Breast epithelium (tissue), 3 donors: ENCODE data around the gene PCDH1.

ENCODE experiments used
- POLR2AphosphoS5 ChIP-seq, 3 donors: sonication (generic); formaldehyde crosslinking; IDR thresholded peaks; one replicate each; pipeline ENCODE4 v1.6.1; 2017; ENCODE audit warnings: antibody characterized with exemption in 3 of 3
- TF ChIP-seq, protein P1 (sequence below), 3 donors: fragments of 450-650 bp; IDR thresholded peaks; one replicate each; pipeline ENCODE4 v1.5.1; 2016 to 2017; ENCODE audit warnings: antibody characterized with exemption in 3 of 3, mild to moderate bottlenecking in 3 of 3, moderate library complexity in 3 of 3

DNA sequence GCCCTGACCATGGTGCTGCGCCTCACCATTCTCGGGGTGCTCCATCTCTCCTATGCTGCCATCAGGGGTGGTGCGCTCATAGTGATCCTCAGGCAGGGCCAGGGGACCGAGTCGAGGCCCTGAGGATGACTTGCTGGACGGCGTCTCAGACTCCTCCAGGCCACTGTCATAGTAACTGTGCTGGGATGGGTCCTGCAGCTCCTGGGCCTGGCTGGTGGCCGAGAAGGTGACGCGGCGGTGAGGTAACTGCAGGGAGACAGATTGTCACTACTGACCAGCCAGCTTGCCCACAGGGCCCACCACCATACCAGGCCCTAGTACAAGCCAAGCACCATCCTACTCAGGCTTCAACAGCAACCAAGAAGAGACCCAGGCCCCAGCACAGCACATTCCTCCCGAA lies 21.0 kb downstream of the PCDH1 start:
- TF ChIP-seq, protein P1, sequence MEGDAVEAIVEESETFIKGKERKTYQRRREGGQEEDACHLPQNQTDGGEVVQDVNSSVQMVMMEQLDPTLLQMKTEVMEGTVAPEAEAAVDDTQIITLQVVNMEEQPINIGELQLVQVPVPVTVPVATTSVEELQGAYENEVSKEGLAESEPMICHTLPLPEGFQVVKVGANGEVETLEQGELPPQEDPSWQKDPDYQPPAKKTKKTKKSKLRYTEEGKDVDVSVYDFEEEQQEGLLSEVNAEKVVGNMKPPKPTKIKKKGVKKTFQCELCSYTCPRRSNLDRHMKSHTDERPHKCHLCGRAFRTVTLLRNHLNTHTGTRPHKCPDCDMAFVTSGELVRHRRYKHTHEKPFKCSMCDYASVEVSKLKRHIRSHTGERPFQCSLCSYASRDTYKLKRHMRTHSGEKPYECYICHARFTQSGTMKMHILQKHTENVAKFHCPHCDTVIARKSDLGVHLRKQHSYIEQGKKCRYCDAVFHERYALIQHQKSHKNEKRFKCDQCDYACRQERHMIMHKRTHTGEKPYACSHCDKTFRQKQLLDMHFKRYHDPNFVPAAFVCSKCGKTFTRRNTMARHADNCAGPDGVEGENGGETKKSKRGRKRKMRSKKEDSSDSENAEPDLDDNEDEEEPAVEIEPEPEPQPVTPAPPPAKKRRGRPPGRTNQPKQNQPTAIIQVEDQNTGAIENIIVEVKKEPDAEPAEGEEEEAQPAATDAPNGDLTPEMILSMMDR (IDR thresholded peaks at IDR 0.05) = no peak
- no peak for TF ChIP-seq POLR2AphosphoS5 (IDR thresholded peaks at IDR 0.05)
